Keratinocyte (primary cell): Measurements from ENCODE around the gene CIZ1. TPM values are rescaled to one million over a fixed set of nuclear protein-coding genes. Genes with fewer than 3 reads are reported as not detected.

Experiments used
- DNase-seq: peaks from one replicate; pipeline ENCODE4 v3.0.0-alpha.2; 2011; ENCODE audit warnings: low read depth, missing footprints, low spot score
- FAIRE-seq: peaks from 2 replicates; lab custom pipeline; 2011; peaks lifted over from hg19 to GRCh38; lab: Jason Lieb, UNC
- H2AFZ ChIP-seq: 2 replicates; pipeline ENCODE4 v1.6.0; 2012; ENCODE audit warnings: low read length, control low read depth, inconsistent platforms; ENCODE audit not compliant: control insufficient read depth
- H3K27ac ChIP-seq: 2 replicates; pipeline ENCODE4 v1.5.1; 2011; ENCODE audit warnings: low read length; ENCODE audit not compliant: control insufficient read depth, insufficient read depth
- H3K27me3 ChIP-seq: 3 replicates; pipeline ENCODE4 v1.6.0; 2011; ENCODE audit warnings: low read length; ENCODE audit not compliant: control insufficient read depth, insufficient read depth; ENCODE audit errors: extremely low read depth
- H3K36me3 ChIP-seq, 2 experiments: 2 replicates in 1 of 2; 3 replicates in 1 of 2; pipeline ENCODE4 v1.5.1; 2011; ENCODE audit warnings: low read length in 2 of 2, mild to moderate bottlenecking in 1 of 2; ENCODE audit not compliant: control insufficient read depth in 2 of 2, insufficient read depth in 2 of 2; ENCODE audit errors: extremely low read depth in 1 of 2
- H3K4me1 ChIP-seq: 3 replicates; pipeline ENCODE4 v1.5.1; 2011; ENCODE audit warnings: low read length; ENCODE audit not compliant: control insufficient read depth, insufficient read depth; ENCODE audit errors: extremely low read depth
- H3K4me2 ChIP-seq: 3 replicates; pipeline ENCODE4 v1.6.0; 2011; ENCODE audit warnings: low read depth, low read length; ENCODE audit not compliant: control insufficient read depth, insufficient read depth; ENCODE audit errors: extremely low read depth
- H3K4me3 ChIP-seq, 3 experiments: fragments of 200-600 bp in 1 of 3; sonication (generic) in 1 of 3; 2 replicates in 2 of 3; 3 replicates in 1 of 3; pipeline ENCODE4 v1.5.1; 2011 to 2016; ENCODE audit warnings: low read length in 3 of 3, mild to moderate bottlenecking in 3 of 3, control low read depth in 2 of 3, inconsistent platforms in 1 of 3, low read depth in 1 of 3, mixed read lengths in 1 of 3, mixed run types in 1 of 3, moderate library complexity in 1 of 3; ENCODE audit not compliant: control insufficient read depth in 2 of 3, insufficient read depth in 2 of 3; ENCODE audit errors: extremely low read depth in 1 of 3
- H3K79me2 ChIP-seq: 2 replicates; pipeline ENCODE4 v1.6.0; 2012; ENCODE audit warnings: low read length; ENCODE audit not compliant: control insufficient read depth, insufficient read depth
- H3K9ac ChIP-seq: 3 replicates; pipeline ENCODE4 v1.6.0; 2011; ENCODE audit warnings: low read length; ENCODE audit not compliant: control insufficient read depth, insufficient read depth; ENCODE audit errors: extremely low read depth
- H3K9me1 ChIP-seq: 3 replicates; pipeline ENCODE4 v1.6.0; 2011; ENCODE audit warnings: low read length; ENCODE audit not compliant: control insufficient read depth, insufficient read depth; ENCODE audit errors: extremely low read depth
- H3K9me3 ChIP-seq: 2 replicates; pipeline ENCODE4 v1.5.1; 2012; ENCODE audit warnings: low read depth, low read length; ENCODE audit not compliant: control insufficient read depth
- H4K20me1 ChIP-seq: 3 replicates; pipeline ENCODE4 v1.6.0; 2011; ENCODE audit warnings: low read length; ENCODE audit not compliant: control insufficient read depth, insufficient read depth; ENCODE audit errors: extremely low read depth
- CTCF ChIP-seq, 3 experiments: IDR thresholded peaks in 1 of 3; conservative IDR thresholded peaks in 1 of 3; optimal IDR thresholded peaks in 1 of 3; 2 replicates in 2 of 3; 3 replicates in 1 of 3; pipeline versions ENCODE3 to v1.5.1; 2011; ENCODE audit warnings: low read length in 3 of 3, mild to moderate bottlenecking in 3 of 3, moderate library complexity in 2 of 3, control low read depth in 1 of 3, inconsistent platforms in 1 of 3; ENCODE audit not compliant: insufficient read depth in 2 of 3; ENCODE audit errors: extremely low read depth in 1 of 3
- EZH2 ChIP-seq: IDR thresholded peaks from one replicate; pipeline ENCODE4 v1.6.1; 2012; ENCODE audit warnings: inconsistent platforms, mild to moderate bottlenecking, low read length, moderate library complexity
- dilution Hi-C: fragments of 300-500 bp; cut with MboI; formaldehyde crosslinking; loops from one replicate; pipeline ENCODE4 v1.7.0; 2020; ENCODE audit warnings: low sequenced_read_pairs; ENCODE audit not compliant: extremely low pct_ligation_motif_present
- polyA plus RNA-seq, 5 experiments: library from polyadenylated mRNA; depleted of rRNA in 3 of 5; stranded (reverse) in 3 of 5; stranded (forward) in 1 of 5; unstranded in 1 of 5; fragments of >200 nt; gene quantifications; 1 replicate in 1 of 5; 2 replicates in 3 of 5; 3 replicates in 1 of 5; pipeline versions ENCODE4 v1.2.1 to v1.2.3, GENCODE V29; 2011 to 2012; ENCODE audit warnings: missing spikeins in 2 of 5, low read depth in 1 of 5, low replicate concordance in 1 of 5

Gene CIZ1
- polyA plus RNA-seq, 1 donor (not counting 4 experiments of a cell fraction or from before 2014, with no cell fraction given) = 23.5 TPM

GRCh38 chr9:128118472-128118857 lies 72.9 kb downstream of the CIZ1 start:
- no peak overlapping the region for H3K9ac ChIP-seq
- no peaks in the 10 kb centered on the region for H3K9me3 ChIP-seq
- TF ChIP-seq EZH2 = no peak
- no peak for TF ChIP-seq CTCF (optimal IDR thresholded peaks at IDR 0.05 in 1 of 3, IDR thresholded peaks at IDR 0.05 in 1 of 3, conservative IDR thresholded peaks at IDR 0.05 in 1 of 3; ENCODE audit: extremely low read depth in 1 of 3, insufficient read depth in 2 of 3, low read length in 3 of 3)
- H3K9me1 ChIP-seq = no peaks in the 10 kb centered on the region
- no peak overlapping the region for H3K4me3 ChIP-seq
- H4K20me1 ChIP-seq = no peaks in the 10 kb centered on the region
- FAIRE-seq (no peak), DNase-seq (no peak)
- no peaks in the 10 kb centered on the region for H3K79me2 ChIP-seq
- no peak overlapping the region for H3K4me2 ChIP-seq
- H3K27me3 ChIP-seq = no peaks in the 10 kb centered on the region
- dilution Hi-C loops = no loop called here
- no peak overlapping the region for H2AFZ ChIP-seq
- H3K27ac ChIP-seq = no peak overlapping the region
- peaks cover 13 to 22% of the 10 kb centered on the region in 2 experiments for H3K36me3 ChIP-seq
- H3K4me1 ChIP-seq = peaks cover 6% of the 10 kb centered on the region

GRCh38 chr9:128117613-128118471 lies 73.5 kb downstream of the CIZ1 start:
- Histone ChIP-seq H4K20me1 (no peaks in the 10 kb centered on the region), H3K9me1 (no peaks in the 10 kb centered on the region), H3K27me3 (no peaks in the 10 kb centered on the region), H3K4me2 (no peak overlapping the region), H3K9me3 (no peaks in the 10 kb centered on the region), H3K9ac (no peak overlapping the region), H3K27ac (no peak overlapping the region), H3K4me1 (peaks cover 6% of the 10 kb centered on the region), H3K79me2 (no peaks in the 10 kb centered on the region), H2AFZ (no peak overlapping the region), H3K36me3 (peaks cover 11 to 20% of the 10 kb centered on the region in 2 experiments), H3K4me3 (no peak overlapping the region)
- dilution Hi-C loops = no loop called here
- no peak for DNase-seq
- TF ChIP-seq EZH2 (no peak), CTCF (optimal IDR thresholded peaks at IDR 0.05 in 1 of 3, IDR thresholded peaks at IDR 0.05 in 1 of 3, conservative IDR thresholded peaks at IDR 0.05 in 1 of 3; ENCODE audit: extremely low read depth in 1 of 3, insufficient read depth in 2 of 3, low read length in 3 of 3) (peak; percentile 100)
- peak; percentile 70 for FAIRE-seq
